Measurements from ENCODE around the gene FBLN2.

DNA sequence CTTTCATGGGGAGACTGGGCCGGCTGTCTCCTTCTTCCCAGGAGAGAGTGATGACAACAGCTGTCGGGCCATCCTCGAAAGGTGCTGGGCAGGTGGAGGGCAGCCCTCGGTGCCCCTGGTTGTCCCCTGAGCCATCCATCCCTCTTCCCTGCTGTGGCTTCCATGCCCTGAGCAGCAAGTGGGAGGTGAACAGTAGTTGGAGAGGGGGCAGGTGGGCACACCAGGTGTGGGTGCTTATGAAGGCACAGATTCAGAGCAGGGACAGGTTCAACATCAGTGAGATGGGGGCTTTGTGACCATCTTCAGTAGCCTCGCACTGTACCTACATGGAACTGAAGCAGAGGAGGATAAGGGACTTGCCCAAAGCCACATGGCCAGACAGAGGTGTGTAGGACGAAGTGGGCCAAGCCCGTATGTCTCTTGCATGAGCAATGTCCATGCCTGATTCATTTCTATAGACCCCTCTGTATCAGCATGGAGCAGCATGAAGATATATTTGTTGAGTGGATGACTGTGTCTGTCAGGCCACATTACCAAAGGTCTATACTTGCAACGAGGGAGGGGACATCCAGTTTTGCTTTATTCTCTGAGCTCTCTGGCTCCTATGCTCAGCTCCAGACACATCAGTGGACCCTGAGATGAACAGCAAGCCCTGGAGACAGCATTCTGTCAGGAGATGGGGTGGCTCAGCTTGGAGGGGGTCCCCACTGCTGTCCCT, 107.8 kb downstream of the FBLN2 start:
- no peak for TF ChIP-seq CTCF (IDR thresholded peaks at IDR 0.05)
- TF ChIP-seq POLR2AphosphoS5 (IDR thresholded peaks at IDR 0.05): no peak
- TF ChIP-seq EP300 (IDR thresholded peaks at IDR 0.05): no peak
- no peak for TF ChIP-seq POLR2A (IDR thresholded peaks at IDR 0.05)

Measured in suprapubic skin (tissue), 4 donors.